HCT116 (cell line): ENCODE data around the gene LTBP4. TPM values are rescaled to one million over a fixed set of nuclear protein-coding genes. Genes with fewer than 3 reads are reported as not detected.

Experiments
- ATAC-seq: fragments of 200-7000 bp; cut with Tn5 transposase; 2 replicates; pipeline ENCODE4 v1.9.1; 2020; ENCODE audit warnings: mild to moderate bottlenecking, moderate library complexity
- BruUV-seq: library from RNA; stranded (reverse); fragments of 400-500 nt; replicated peaks from 2 replicates; lab custom pipeline; 2021; lab: Mats Ljungman, UMichigan
- CTCF ChIA-PET: fragments of 300-600 bp; sonication (Branson Sonifier 250); formaldehyde crosslinking; loops from one replicate; lab custom pipeline; 2021; ENCODE audit warnings: antibody characterized with exemption; lab: Charles Lee
- POLR2A ChIA-PET: fragments of 300-600, 350-600 bp; sonication (Branson Sonifier 250); formaldehyde crosslinking; loops from one replicate; lab custom pipeline; 2021; ENCODE audit warnings: antibody characterized with exemption; lab: Charles Lee
- RAD21 ChIA-PET, 2 experiments: fragments of 300-600 bp; sonication (Branson Sonifier 250); formaldehyde crosslinking; loops; one replicate each; lab custom pipeline; 2023; ENCODE audit warnings: low total read pairs in 2 of 2; ENCODE audit not compliant: uncharacterized antibody in 2 of 2, unreplicated experiment in 2 of 2, low non-redundant PET in 1 of 2; lab: Charles Lee
- DNase-seq: peaks from one replicate; pipeline ENCODE4 v3.0.0-alpha.2; 2010; ENCODE audit warnings: low read depth, low spot score
- H2AFZ ChIP-seq: fragments of 200-600 bp; shearing (Covaris generic), sonication (generic); 2 replicates; pipeline ENCODE4 v1.6.1; 2017; ENCODE audit warnings: low read depth, mixed run types, mixed read lengths, antibody characterized with exemption, low read length; ENCODE audit not compliant: poor library complexity, severe bottlenecking
- H3K27ac ChIP-seq: 2 replicates; pipeline ENCODE4 v1.5.1; 2012; ENCODE audit warnings: low read depth, low read length
- H3K27me3 ChIP-seq: fragments of 200-600 bp; sonication (generic); 2 replicates; pipeline ENCODE4 v1.6.1; 2016; ENCODE audit warnings: mixed run types, low read length, mixed read lengths; ENCODE audit not compliant: insufficient read depth
- H3K36me3 ChIP-seq, 2 experiments: fragments of 200-500 bp in 1 of 2; fragments of 200-600 bp in 1 of 2; sonication (Bioruptor generic) in 1 of 2; sonication (generic) in 1 of 2; 2 replicates each; pipeline versions ENCODE4 v1.5.1 to v1.6.1; 2014 to 2016; ENCODE audit warnings: low read length in 2 of 2, inconsistent platforms in 1 of 2, mixed read lengths in 1 of 2, mixed run types in 1 of 2; ENCODE audit not compliant: insufficient read depth in 2 of 2, control insufficient read depth in 1 of 2
- H3K4me1 ChIP-seq, 2 experiments: fragments of 200-600 bp in 1 of 2; sonication (generic) in 1 of 2; 2 replicates each; pipeline versions ENCODE4 v1.5.1 to v1.6.1; 2012 to 2017; ENCODE audit warnings: low read length in 2 of 2, inconsistent platforms in 1 of 2, mild to moderate bottlenecking in 1 of 2, mixed read lengths in 1 of 2, mixed run types in 1 of 2, moderate library complexity in 1 of 2; ENCODE audit not compliant: insufficient read depth in 2 of 2, control insufficient read depth in 1 of 2
- H3K4me2 ChIP-seq: fragments of 200-600 bp; sonication (generic); 2 replicates; pipeline ENCODE4 v1.6.1; 2017; ENCODE audit warnings: mixed run types, low read length, mixed read lengths
- H3K4me3 ChIP-seq, 2 experiments: fragments of 200-600 bp in 1 of 2; sonication (generic) in 1 of 2; replicated peaks in 1 of 2; 2 replicates each; pipeline ENCODE4 v1.5.1; 2011 to 2016; ENCODE audit warnings: low read length in 2 of 2, control low read depth in 1 of 2, low read depth in 1 of 2, mild to moderate bottlenecking in 1 of 2, mixed read lengths in 1 of 2, mixed run types in 1 of 2
- H3K79me2 ChIP-seq: fragments of 200-600 bp; sonication (generic); 2 replicates; pipeline ENCODE4 v1.6.1; 2017; ENCODE audit warnings: mild to moderate bottlenecking, mixed run types, low read length, moderate library complexity, mixed read lengths; ENCODE audit not compliant: insufficient read depth
- H3K9ac ChIP-seq: fragments of 200-600 bp; sonication (generic); 2 replicates; pipeline ENCODE4 v1.6.1; 2016; ENCODE audit warnings: low read length, mixed read lengths
- H3K9me2 ChIP-seq: fragments of 200-600 bp; sonication (generic), shearing (Covaris generic); 2 replicates; pipeline ENCODE4 v1.6.1; 2017; ENCODE audit warnings: mixed run types, mild to moderate bottlenecking, moderate library complexity; ENCODE audit not compliant: insufficient read depth
- H3K9me3 ChIP-seq, 2 experiments: fragments of 200-500 bp in 1 of 2; fragments of 200-600 bp in 1 of 2; sonication (Bioruptor generic) in 1 of 2; sonication (generic) in 1 of 2; 2 replicates each; pipeline ENCODE4 v1.6.1; 2014 to 2017; ENCODE audit warnings: low read length in 2 of 2, mixed read lengths in 2 of 2, inconsistent platforms in 1 of 2, low read depth in 1 of 2, mild to moderate bottlenecking in 1 of 2, mixed run types in 1 of 2, moderate library complexity in 1 of 2; ENCODE audit not compliant: control insufficient read depth in 1 of 2, insufficient read depth in 1 of 2
- H4K20me1 ChIP-seq: fragments of 200-600 bp; sonication (generic), shearing (Covaris generic); 2 replicates; pipeline ENCODE4 v1.6.1; 2017; ENCODE audit warnings: mixed run types, mild to moderate bottlenecking, moderate library complexity; ENCODE audit not compliant: insufficient read depth
- CBX3 ChIP-seq: IDR thresholded peaks from 2 replicates; pipeline ENCODE4 v1.6.1; 2012; ENCODE audit warnings: low read depth
- CEBPB ChIP-seq: IDR thresholded peaks from 2 replicates; pipeline ENCODE4 v1.6.1; 2012; ENCODE audit warnings: low read depth
- ELF1 ChIP-seq: IDR thresholded peaks from 2 replicates; pipeline ENCODE4 v1.6.1; 2012; ENCODE audit warnings: low read depth, borderline replicate concordance
- EZH2phosphoT487 ChIP-seq: fragments of 200-600 bp; IDR thresholded peaks from 2 replicates; pipeline ENCODE4 v1.6.1; 2018; ENCODE audit warnings: antibody characterized with exemption, borderline replicate concordance
- JUND ChIP-seq: IDR thresholded peaks from 2 replicates; pipeline ENCODE4 v1.6.1; 2012
- SRF ChIP-seq: IDR thresholded peaks from 2 replicates; pipeline ENCODE4 v1.6.1; 2012; ENCODE audit warnings: low read depth
- YY1 ChIP-seq: IDR thresholded peaks from 2 replicates; pipeline ENCODE4 v1.6.1; 2011; ENCODE audit warnings: low read length, low read depth, moderate library complexity, mild to moderate bottlenecking; ENCODE audit not compliant: insufficient replicate concordance; ENCODE audit errors: extremely low read depth
- ZFX ChIP-seq: fragments of 450-650 bp; IDR thresholded peaks from 2 replicates; pipeline ENCODE4 v1.6.1; 2017
- ZNF274 ChIP-seq: fragments of 200-500 bp; sonication (Bioruptor generic); IDR thresholded peaks from 2 replicates; pipeline ENCODE4 v1.6.1; 2014; ENCODE audit warnings: mild to moderate bottlenecking, low read depth, low read length, inconsistent platforms
- intact Hi-C: fragments of 100-400 bp; cut with micrococcal nuclease; formaldehyde crosslinking; loops from 2 replicates; pipeline ENCODE4 v1.10.0; 2022
- total RNA-seq: library from RNA; stranded (reverse); gene quantifications from one replicate; pipeline ENCODE4 v1.2.1, GENCODE V29; 2021; ENCODE audit not compliant: unreplicated experiment
- TF ChIP-seq, protein P1 (sequence below): IDR thresholded peaks from 2 replicates; pipeline ENCODE4 v1.6.1; 2012; ENCODE audit warnings: low read depth

Gene LTBP4
- total RNA-seq, 1 experiment from 2014 or later: 310 TPM

DNA sequence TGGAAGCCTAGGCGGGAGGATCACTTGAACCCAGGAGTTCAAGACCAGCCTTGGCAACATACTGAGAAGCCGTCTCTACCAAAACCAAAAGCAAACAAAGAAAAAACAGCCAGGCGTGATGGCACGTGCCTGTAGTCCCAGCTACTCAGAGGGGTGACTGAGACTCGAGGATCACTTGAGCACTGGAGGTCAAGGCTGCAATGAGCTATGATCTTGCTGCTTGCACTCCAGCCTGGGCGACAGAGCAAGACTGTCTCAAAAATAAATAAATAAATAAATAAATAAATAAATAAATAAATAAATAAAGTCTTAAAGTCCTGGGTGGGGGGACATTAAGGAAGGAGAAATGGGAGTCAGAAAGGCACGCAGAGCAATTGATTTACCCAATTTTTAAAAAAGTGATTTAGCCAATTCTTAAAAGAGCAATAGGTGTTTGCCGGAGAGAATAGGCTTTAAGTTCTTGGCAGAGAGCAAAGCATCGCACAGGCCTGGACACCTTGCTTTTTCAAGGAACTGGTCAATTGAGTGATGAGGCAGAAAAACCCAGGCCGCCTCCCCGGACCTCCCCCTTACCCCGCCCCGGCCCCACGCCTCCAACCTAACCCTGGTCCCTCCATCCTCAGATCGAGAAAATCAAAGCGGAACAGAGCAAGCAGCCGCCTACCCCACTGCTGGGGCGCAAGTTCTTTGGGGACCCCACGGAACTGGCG is 34.0 kb upstream of the LTBP4 start (continued):
- TF ChIP-seq, protein P1, sequence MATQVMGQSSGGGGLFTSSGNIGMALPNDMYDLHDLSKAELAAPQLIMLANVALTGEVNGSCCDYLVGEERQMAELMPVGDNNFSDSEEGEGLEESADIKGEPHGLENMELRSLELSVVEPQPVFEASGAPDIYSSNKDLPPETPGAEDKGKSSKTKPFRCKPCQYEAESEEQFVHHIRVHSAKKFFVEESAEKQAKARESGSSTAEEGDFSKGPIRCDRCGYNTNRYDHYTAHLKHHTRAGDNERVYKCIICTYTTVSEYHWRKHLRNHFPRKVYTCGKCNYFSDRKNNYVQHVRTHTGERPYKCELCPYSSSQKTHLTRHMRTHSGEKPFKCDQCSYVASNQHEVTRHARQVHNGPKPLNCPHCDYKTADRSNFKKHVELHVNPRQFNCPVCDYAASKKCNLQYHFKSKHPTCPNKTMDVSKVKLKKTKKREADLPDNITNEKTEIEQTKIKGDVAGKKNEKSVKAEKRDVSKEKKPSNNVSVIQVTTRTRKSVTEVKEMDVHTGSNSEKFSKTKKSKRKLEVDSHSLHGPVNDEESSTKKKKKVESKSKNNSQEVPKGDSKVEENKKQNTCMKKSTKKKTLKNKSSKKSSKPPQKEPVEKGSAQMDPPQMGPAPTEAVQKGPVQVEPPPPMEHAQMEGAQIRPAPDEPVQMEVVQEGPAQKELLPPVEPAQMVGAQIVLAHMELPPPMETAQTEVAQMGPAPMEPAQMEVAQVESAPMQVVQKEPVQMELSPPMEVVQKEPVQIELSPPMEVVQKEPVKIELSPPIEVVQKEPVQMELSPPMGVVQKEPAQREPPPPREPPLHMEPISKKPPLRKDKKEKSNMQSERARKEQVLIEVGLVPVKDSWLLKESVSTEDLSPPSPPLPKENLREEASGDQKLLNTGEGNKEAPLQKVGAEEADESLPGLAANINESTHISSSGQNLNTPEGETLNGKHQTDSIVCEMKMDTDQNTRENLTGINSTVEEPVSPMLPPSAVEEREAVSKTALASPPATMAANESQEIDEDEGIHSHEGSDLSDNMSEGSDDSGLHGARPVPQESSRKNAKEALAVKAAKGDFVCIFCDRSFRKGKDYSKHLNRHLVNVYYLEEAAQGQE: no peak
- TF ChIP-seq CBX3 (no peak), EZH2phosphoT487 (no peak), YY1 (no peak)

DNA sequence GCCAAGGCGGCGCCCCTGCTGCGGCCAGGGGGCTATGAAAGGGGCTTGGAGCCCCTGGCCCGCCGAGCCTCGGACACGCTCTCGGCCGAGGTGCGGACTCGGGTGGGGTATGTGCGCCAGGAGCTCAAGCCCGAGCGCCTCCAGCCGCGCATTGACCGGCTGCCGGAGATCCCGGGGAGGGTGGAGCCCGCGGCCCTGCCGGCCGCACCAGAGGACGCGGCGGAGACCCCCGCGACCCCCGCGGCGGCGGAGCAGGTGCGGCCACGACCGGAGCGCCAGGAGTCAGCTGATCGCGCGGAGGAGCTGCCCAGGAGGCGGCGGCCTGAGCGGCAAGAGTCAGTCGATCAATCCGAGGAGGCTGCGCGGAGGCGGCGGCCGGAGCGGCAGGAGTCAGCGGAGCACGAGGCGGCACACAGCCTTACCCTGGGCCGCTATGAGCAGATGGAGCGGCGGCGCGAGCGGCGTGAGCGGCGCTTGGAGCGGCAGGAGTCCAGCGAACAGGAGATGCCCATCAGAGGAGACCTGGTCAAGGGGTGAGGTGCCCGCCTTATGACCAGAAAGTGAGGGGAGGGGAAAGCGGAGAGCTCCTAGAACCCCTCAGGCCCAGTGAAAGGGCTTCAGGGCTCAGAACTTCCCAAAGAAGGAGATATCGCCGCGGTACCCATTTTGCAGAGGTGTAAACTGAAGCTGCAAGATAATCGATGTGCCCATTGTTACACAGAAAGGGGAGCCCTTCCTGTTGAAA is 33.2 kb upstream of the LTBP4 start:
- no peak overlapping the region for H3K4me2 ChIP-seq
- peaks cover 6 to 27% of the 10 kb centered on the region in 2 experiments for H3K4me1 ChIP-seq
- ChIA-PET CTCF (no interaction called here), RAD21 (no interaction called here), POLR2A (interaction anchor here (0.6 kb wide), 1 partner anchor 31 kb away, joined by 5 read pairs; no protein-coding TSS in a partner anchor)
- H3K27me3 ChIP-seq: no peaks in the 10 kb centered on the region
- no peak overlapping the region for H2AFZ ChIP-seq
- H4K20me1 ChIP-seq: no peaks in the 10 kb centered on the region
- no peak for ATAC-seq
- H3K27ac ChIP-seq: no peak overlapping the region
- H3K79me2 ChIP-seq: no peaks in the 10 kb centered on the region
- TF ChIP-seq CBX3 (no peak), JUND (no peak), SRF (no peak), ZNF274 (no peak), ZFX (no peak), ELF1 (no peak), CEBPB (no peak)
- DNase-seq: no peak
- no peaks in the 10 kb centered on the region for H3K36me3 ChIP-seq
- H3K9me2 ChIP-seq: no peaks in the 10 kb centered on the region
- H3K9ac ChIP-seq: no peak overlapping the region
- no peak overlapping the region for H3K4me3 ChIP-seq
- H3K9me3 ChIP-seq: no peaks in the 10 kb centered on the region
- intact Hi-C loops: no loop called here
- no TSS peak for BruUV-seq
